Esophagus squamous epithelium (tissue), 5 donors: Measurements from ENCODE around the gene PYGB. TPM values are rescaled to one million over a fixed set of nuclear protein-coding genes. Genes with fewer than 3 reads are reported as not detected.
A peak's percentile ranks its signal among the peaks of the same experiment; 100 is the strongest.

Experiments used
- DNase-seq: peaks from one replicate; lab custom pipeline; 2025; lab: John Stamatoyannopoulos, UW
- H3K27ac ChIP-seq, 4 donors: fragments of 200-600 bp; sonication (generic); one replicate each; pipeline ENCODE4 v1.5.1; 2016 to 2019; ENCODE audit warnings: mild to moderate bottlenecking in 1 of 4
- H3K27me3 ChIP-seq, 4 donors: fragments of 200-600 bp; sonication (generic); 1 replicate in 3 of 4; 2 replicates in 1 of 4; pipeline versions ENCODE4 v1.5.1 to v1.6.0; 2017 to 2021; ENCODE audit warnings: antibody characterized with exemption in 1 of 4
- H3K36me3 ChIP-seq, 3 donors: fragments of 200-600 bp; sonication (generic); one replicate each; pipeline ENCODE4 v1.5.1; 2016 to 2019
- H3K4me1 ChIP-seq, 3 donors: fragments of 200-600 bp; sonication (generic); one replicate each; pipeline ENCODE4 v1.5.1; 2017 to 2019
- H3K4me3 ChIP-seq, 4 donors: fragments of 200-600 bp; sonication (generic); 1 replicate in 3 of 4; 2 replicates in 1 of 4; pipeline ENCODE4 v1.5.1; 2016 to 2019; ENCODE audit warnings: mild to moderate bottlenecking in 2 of 4, moderate library complexity in 1 of 4
- H3K9me3 ChIP-seq, 3 donors: fragments of 200-600 bp; sonication (generic); one replicate each; pipeline ENCODE4 v1.5.1; 2016 to 2019
- POLR2A ChIP-seq, 4 donors: fragments of 450-650 bp; IDR thresholded peaks; one replicate each; pipeline ENCODE4 v1.6.1; 2017; ENCODE audit warnings: antibody characterized with exemption in 4 of 4, mild to moderate bottlenecking in 4 of 4, moderate library complexity in 3 of 4
- WGBS, 2 donors: methylation state at CpG; one replicate each; pipeline ENCODE4 v1.1.5; 2018; 5-methylcytosine and 5-hydroxymethylcytosine counted together
- intact Hi-C: fragments of 100-400 bp; cut with DNase I; formaldehyde crosslinking; loops from one replicate; pipeline ENCODE4 v1.15.0; 2022
- total RNA-seq, 4 donors: library from RNA; depleted of rRNA; stranded (reverse); fragments of >200 nt; gene quantifications; one replicate each; pipeline ENCODE4 v1.1.0, GENCODE V29; 2016
- TF ChIP-seq, protein P1 (sequence below), 6 experiments: fragments of 450-650 bp in 4 of 6; fragments of 200-600 bp in 2 of 6; sonication (generic) in 2 of 6; IDR thresholded peaks; one replicate each; pipeline ENCODE4 v1.5.1; 2016 to 2019; ENCODE audit warnings: antibody characterized with exemption in 6 of 6, mild to moderate bottlenecking in 4 of 6, moderate library complexity in 4 of 6
- donor health status: DM: yes; HTN: yes; CAD: no.

Gene PYGB
- total RNA-seq, 4 donors from 2014 or later, result 70.8 to 127 (median 95.6) TPM

- WGBS, 2 donors, result 0 to 15% methylated on average over 13 to 19 of the region's 24 CpGs
- H3K27ac ChIP-seq, result peak overlapping the region; percentile 91 to 97 (median 95)
- DNase-seq, result no peak
- TF ChIP-seq, protein P1, sequence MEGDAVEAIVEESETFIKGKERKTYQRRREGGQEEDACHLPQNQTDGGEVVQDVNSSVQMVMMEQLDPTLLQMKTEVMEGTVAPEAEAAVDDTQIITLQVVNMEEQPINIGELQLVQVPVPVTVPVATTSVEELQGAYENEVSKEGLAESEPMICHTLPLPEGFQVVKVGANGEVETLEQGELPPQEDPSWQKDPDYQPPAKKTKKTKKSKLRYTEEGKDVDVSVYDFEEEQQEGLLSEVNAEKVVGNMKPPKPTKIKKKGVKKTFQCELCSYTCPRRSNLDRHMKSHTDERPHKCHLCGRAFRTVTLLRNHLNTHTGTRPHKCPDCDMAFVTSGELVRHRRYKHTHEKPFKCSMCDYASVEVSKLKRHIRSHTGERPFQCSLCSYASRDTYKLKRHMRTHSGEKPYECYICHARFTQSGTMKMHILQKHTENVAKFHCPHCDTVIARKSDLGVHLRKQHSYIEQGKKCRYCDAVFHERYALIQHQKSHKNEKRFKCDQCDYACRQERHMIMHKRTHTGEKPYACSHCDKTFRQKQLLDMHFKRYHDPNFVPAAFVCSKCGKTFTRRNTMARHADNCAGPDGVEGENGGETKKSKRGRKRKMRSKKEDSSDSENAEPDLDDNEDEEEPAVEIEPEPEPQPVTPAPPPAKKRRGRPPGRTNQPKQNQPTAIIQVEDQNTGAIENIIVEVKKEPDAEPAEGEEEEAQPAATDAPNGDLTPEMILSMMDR (IDR thresholded peaks at IDR 0.05), result peak in 4 of 6 experiments; percentile 16 to 47 (median 39)
- TF ChIP-seq POLR2A (IDR thresholded peaks at IDR 0.05), result no peak
- peaks cover 0 to 5% (median 0%) of the 10 kb centered on the region in 3 donors for H3K36me3 ChIP-seq
- no peaks in the 10 kb centered on the region for H3K9me3 ChIP-seq
- intact Hi-C loops, result no loop called here
- H3K4me3 ChIP-seq, result peak overlapping the region; percentile 87 to 96 (median 92)
- peaks cover 9 to 55% (median 26%) of the 10 kb centered on the region in 3 donors for H3K4me1 ChIP-seq
- H3K27me3 ChIP-seq, result no peaks in the 10 kb centered on the region
Observed at GRCh38 chr20:25247000-25247517, 826 bp upstream of the PYGB start.

DNA sequence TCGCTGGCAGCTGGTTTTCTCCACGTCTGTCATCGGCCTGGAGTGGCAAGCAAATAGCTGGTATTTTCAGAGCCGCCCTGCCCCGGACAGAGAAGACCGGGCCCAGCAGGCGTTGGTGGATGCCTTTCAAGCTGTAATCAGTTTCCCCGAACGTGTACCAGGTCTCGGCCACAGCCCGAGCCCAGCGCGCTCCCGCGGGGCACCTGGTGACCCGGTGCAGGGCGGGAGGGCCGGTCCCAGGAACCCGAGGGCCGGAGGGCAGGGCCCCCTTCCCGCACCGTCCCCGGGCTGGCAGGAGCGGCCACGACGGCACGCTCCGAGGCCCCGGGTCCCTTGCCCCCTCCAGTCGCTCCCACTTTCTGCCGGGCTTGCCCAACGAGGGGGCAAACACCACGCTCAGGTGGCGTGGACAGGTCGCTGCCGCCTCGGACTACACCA is 348 bp upstream of the PYGB start:
- peak overlapping the region; percentile 87 to 96 (median 92) for H3K4me3 ChIP-seq
- H3K9me3 ChIP-seq, result no peaks in the 10 kb centered on the region
- peak overlapping the region; percentile 91 to 97 (median 95) for H3K27ac ChIP-seq
- peaks cover 9 to 60% (median 29%) of the 10 kb centered on the region in 3 donors for H3K4me1 ChIP-seq
- no peaks in the 10 kb centered on the region for H3K27me3 ChIP-seq
- DNase-seq, result no peak
- TF ChIP-seq, protein P1 (IDR thresholded peaks at IDR 0.05), result no peak
- no peak for TF ChIP-seq POLR2A (IDR thresholded peaks at IDR 0.05)
- peaks cover 0 to 10% (median 0%) of the 10 kb centered on the region in 3 donors for H3K36me3 ChIP-seq
- intact Hi-C loops, result no loop called here
- 0% methylated on average over 1 of the region's 37 CpGs; no CpG with 5 or more reads in 1 of the 2 donors for WGBS, 2 donors

- Histone ChIP-seq H3K4me1 (peaks cover 9 to 72% (median 38%) of the 10 kb centered on the region in 3 donors), H3K9me3 (no peaks in the 10 kb centered on the region), H3K36me3 (peaks cover 0 to 17% (median 0%) of the 10 kb centered on the region in 3 donors), H3K27ac (peak overlapping the region; percentile 91 to 97 (median 95)), H3K27me3 (no peaks in the 10 kb centered on the region), H3K4me3 (peak overlapping the region; percentile 87 to 96 (median 92))
- no peak for DNase-seq
- intact Hi-C loops, result no loop called here
- TF ChIP-seq POLR2A (IDR thresholded peaks at IDR 0.05), result no peak
- 6% methylated on average over 4 to 6 of the region's 6 CpGs for WGBS, 2 donors
Observed at GRCh38 chr20:25248786-25249172, 894 bp downstream of the PYGB start.

DNA sequence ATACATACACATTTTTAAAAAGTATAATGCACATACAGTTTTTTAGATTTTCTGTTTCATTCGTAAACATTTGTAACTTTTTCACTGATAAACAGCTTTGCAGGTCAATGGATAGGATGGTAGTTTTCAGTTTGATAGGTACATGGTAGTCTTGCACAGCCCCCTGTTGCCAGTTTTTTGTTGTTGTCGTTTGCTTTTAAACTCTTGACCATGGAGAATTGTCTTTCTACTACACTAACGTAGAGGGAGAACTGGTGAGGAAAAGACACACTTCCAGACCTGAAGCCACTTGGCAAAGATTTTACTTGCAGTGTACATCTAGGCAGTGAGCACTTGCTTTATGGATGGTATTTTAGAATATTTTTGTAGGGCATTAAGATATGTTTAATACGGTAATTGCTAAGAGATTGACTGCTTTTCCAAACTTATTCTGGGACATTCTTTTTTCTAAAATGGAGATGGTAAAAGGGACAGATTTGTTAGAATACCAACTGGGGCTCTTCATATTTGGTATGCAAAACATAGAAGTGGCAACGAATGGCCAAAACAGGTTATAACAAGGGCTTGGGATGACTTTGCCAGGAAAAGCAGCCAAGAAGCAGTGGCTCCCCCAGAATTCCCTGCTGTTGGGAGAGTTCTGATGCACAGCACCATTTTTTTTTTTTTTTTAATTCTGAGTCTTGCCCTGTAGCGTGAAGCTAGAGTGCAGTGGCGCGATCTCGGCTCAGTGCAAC is 1.5 kb downstream of the PYGB start:
- no peak for TF ChIP-seq POLR2A (IDR thresholded peaks at IDR 0.05)
- no peaks in the 10 kb centered on the region for H3K9me3 ChIP-seq
- intact Hi-C loops, result no loop called here
- peak overlapping the region; percentile 72 to 97 (median 93) for H3K27ac ChIP-seq
- H3K36me3 ChIP-seq, result peaks cover 0 to 17% (median 0%) of the 10 kb centered on the region in 3 donors
- H3K27me3 ChIP-seq, result no peaks in the 10 kb centered on the region
- H3K4me3 ChIP-seq, result peak overlapping the region; percentile 87 to 96 (median 92)
- WGBS, 2 donors, result 17 to 20% methylated on average over 9 of the region's 9 CpGs
- peaks cover 9 to 78% (median 38%) of the 10 kb centered on the region in 3 donors for H3K4me1 ChIP-seq
- DNase-seq, result no peak

DNA sequence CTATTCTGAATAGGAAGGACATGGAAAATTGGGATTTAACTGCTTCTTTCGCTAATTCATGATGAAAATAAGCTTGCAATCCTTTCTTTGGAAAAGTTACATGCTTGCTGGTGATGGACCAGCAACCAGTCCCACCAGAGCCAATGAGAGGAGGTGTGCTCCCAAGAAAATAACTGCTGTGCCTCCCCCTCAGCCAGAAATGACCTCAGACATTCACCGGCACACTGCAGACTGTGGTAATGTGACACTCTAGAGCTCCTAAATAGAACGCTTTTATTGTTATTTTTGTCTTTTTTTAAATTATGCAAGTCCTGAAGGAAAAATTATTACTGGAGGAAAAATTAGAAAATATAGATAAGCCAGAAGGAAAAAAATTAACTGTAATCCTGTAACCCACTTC is 2.6 kb downstream of the PYGB start:
- WGBS, 2 donors, result 53 to 68% methylated on average over 3 of the region's 3 CpGs
- TF ChIP-seq, protein P1 (IDR thresholded peaks at IDR 0.05), result no peak
- TF ChIP-seq POLR2A (IDR thresholded peaks at IDR 0.05), result no peak
- peak overlapping the region; percentile 72 to 97 (median 93) for H3K27ac ChIP-seq
- no peaks in the 10 kb centered on the region for H3K9me3 ChIP-seq
- H3K27me3 ChIP-seq, result no peaks in the 10 kb centered on the region
- H3K4me3 ChIP-seq, result peak overlapping the region; percentile 14 to 96 (median 88)
- DNase-seq, result no peak
- H3K4me1 ChIP-seq, result peaks cover 9 to 90% (median 43%) of the 10 kb centered on the region in 3 donors
- intact Hi-C loops, result no loop called here
- H3K36me3 ChIP-seq, result peaks cover 0 to 22% (median 0%) of the 10 kb centered on the region in 3 donors

DNA sequence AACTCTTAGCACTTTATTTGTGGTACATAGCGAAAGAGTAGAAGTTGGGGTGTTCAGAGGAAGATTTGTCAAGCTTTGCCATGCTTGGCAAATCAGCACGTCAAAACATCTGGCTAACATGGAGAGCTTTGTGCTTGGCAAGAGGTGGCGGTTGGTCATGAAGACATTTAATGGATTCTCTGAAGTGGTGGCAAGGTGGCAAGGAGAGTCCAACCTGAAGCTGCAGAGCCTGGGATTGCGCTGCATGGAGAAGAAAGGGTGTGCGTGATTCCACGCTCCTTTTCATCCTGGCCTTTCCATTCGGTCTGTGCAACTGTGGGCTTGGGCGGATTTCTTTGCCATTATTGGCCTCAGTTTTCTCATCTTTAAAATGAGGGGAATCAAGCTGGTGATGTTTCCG is 3.1 kb downstream of the PYGB start:
- no peak for DNase-seq
- Histone ChIP-seq H3K27ac (peak overlapping the region in 3 of 4 donors; percentile 11 to 95 (median 91)), H3K36me3 (peaks cover 0 to 24% (median 0%) of the 10 kb centered on the region in 3 donors), H3K9me3 (no peaks in the 10 kb centered on the region), H3K4me1 (peaks cover 9 to 94% (median 48%) of the 10 kb centered on the region in 3 donors), H3K4me3 (peak overlapping the region in 2 of 4 donors; percentile 87 to 96), H3K27me3 (no peaks in the 10 kb centered on the region)
- intact Hi-C loops, result no loop called here
- 70 to 81% methylated on average over 9 of the region's 9 CpGs for WGBS, 2 donors
- TF ChIP-seq, protein P1 (IDR thresholded peaks at IDR 0.05), result no peak
- no peak for TF ChIP-seq POLR2A (IDR thresholded peaks at IDR 0.05)
